HL-60 (cell line): Measurements from ENCODE around the gene TRABD2B.

Experiments used
- POLR2AphosphoS5 ChIP-seq: IDR thresholded peaks from 2 replicates; pipeline ENCODE4 v1.6.1; 2012; ENCODE audit warnings: low read depth
- REST ChIP-seq: IDR thresholded peaks from 2 replicates; pipeline ENCODE4 v1.6.1; 2012; ENCODE audit warnings: low read depth; ENCODE audit not compliant: insufficient replicate concordance

- no peak for TF ChIP-seq REST
- no peak for TF ChIP-seq POLR2AphosphoS5
These were observed 235.2 kb downstream of the TRABD2B start for GRCh38 chr1:47761974-47762373.
